ENCODE data around the gene CD7.

CD7 gene

DNA sequence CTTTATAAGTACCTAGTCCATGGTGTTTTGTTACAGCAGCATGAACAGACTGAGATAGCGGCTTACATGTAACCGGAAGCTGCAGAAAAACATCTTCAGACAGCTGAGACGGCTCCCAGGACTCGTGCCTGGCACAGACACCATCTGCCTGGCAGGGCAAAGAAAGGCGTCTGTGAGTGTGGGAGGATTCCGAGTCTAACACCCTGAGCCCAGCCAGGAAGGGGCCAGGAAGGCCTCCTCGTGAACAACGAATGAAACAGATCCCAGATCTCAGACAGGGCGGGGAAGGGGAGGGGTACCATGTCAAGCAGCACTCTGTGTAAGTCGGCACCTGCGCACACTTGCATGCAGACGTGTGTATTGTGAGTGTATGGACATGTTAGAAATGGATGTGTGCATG lies 39.6 kb downstream of the CD7 start:
- no peak for DNase-seq

GRCh38 chr17:82276938-82277337 lies 40.5 kb downstream of the CD7 start:
- no peak for DNase-seq

DNA sequence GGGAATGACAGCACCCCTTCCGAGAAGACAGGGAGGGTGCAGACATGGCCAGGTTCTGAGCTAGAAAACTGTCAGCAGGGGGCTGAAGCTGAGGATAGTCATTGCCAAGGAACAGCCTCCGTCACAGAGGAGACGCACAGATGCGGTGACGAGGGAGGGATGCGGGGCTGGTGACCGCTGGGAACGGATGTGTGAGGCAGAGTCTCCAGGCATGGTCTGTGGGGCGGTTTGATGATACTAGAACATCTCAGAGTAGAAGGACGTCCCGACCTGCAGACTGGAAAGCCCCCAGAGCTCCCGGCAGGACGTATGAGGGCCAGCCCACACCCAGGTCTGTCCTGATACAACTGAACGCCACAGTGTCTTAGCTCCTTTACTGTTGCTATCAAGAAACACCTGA lies 42.1 kb downstream of the CD7 start:
- no peak for DNase-seq

DNA sequence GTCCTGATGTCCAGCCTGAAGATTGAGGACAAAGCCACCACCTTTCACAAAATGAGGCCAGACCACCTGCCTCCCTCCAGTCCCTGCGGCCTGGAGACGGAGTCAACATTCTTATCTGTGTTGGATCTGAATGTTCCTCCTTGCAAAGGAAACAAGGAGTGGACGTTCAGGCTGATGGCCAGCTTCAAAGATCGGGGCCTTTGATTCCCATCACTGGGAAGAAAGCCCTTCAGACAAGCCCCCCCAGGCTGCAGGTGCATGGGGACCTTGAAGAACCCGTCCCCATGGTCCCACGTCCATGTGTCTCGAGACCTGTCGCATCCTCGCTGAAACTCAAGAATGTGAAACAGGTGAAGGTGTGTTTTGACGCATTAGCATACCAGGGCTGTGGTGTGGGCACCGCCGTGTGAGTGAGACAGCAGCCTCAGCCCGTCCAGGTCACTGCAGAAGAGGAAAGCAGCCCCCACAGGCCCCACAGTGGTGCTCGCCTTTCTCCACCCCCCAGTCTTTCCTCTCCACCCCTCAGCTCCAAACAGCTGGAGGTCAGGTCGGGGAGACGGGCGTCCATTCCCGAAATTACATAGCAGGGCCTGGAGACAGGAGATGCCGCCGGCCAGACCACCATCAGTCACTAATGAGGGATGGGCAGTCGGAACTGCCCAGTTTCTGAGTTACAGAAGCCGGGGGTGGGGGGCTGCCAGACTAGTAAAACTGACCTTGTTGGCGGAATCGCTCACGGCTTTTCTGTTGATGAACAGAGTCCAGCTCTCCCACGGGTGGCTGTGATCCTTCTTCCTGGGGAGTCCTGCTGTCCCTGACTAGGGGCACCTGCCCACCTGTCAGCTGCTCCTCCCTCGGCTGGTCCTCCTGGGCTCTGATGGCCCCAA lies 43.0 kb downstream of the CD7 start:
- DNase-seq, result no peak

DNA sequence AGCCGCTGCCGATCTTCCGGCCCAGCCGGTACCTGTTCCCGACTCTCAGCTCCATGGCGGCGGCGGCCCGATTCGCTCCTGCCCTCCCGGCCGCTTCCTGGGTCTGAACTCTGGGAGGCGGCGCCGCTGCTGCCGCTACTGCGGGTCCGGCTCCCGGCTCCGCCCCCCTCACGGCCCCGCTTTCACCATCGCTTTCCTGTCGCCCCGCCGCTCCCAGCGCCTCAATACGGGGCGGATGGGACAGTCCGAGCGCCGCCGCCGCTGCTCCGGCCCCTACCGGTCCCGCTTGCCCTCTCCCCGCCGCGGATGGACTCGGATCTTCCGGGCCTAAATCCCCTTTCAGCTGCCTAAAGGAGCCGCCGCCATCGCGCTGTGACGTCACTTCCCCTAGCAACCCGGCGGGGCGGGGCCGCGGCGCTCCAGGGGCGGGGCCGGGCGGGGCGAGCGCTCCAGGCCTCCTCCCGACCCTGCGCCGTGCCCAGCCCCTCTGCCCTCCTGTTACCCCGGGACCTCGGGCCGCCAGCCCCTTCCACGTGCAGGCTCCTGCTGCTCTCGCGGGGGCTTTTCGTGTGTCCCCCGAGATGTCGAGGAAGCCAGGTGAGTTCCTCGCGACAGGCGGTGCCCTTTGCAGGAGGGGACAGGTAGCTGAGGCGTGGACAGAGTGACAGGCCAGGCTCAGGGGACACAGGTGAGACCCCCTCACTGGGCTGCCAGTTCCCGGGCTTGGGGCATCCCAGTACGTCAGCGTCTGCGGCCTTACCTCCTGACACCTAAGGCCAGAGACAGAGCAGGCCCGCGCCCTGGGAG lies 43.9 kb downstream of the CD7 start, which contains the start of gene CSNK1D:
Gene CSNK1D, minus strand, starts transcription at position 374 of the 807 bp plus-strand sequence. Its CDS starts 319 bp downstream, at position 55.
- peak; percentile 81 for DNase-seq

- no peak for DNase-seq
Measured at GRCh38 chr17:82272495-82273326, 44.7 kb downstream of the CD7 start.

GRCh38 chr17:82271401-82271800 lies 46.0 kb downstream of the CD7 start:
- DNase-seq, result no peak

DNA sequence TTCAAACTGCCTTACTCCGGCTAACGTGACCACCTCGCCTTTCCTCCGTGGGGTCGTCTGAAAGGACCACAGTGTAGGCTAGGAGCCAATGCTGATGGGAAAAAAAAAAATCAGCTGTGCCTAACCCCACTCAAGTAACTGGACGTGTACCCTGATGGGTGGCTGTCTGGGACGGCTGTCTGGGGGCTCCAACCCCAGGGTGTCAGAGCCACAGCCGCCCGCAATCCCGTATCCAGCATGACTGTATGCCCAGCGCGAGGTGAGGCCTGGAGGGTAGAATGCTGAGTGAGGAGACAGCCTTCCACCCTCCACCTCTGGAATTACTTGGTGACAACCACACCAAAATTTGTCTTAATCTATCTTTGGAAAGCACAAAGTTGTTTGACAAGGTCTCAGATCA lies 46.8 kb downstream of the CD7 start:
- DNase-seq, result no peak

DNA sequence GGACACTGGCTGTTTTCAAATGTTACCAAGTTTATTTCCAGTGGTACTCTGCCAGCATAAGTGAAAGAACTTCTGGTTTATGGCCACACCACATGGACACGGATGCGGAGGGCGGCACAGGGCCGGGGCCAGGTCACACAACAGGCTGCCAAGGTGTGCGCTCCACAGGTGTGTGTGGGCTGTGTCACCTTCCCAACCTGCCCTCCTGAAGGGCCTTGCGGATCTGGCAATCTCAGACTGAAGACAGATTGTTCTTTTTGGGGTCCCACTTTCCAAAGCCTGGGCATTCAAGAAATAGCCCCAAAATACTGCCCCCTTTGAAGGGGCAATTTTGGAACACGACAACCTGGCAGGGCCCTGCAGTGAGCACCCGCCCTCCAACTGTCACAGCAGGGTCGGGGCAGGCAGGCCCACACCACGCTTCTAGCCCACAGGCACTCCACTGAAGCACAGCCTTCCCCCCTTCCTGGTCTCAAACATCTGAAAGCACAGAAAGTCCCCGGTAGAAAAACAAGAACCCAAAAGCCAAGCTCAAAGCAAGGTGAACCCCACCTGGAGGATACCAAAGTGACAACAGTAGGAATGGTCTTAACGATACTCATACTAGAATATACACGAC lies 47.4 kb downstream of the CD7 start:
- DNase-seq, result no peak

DNA sequence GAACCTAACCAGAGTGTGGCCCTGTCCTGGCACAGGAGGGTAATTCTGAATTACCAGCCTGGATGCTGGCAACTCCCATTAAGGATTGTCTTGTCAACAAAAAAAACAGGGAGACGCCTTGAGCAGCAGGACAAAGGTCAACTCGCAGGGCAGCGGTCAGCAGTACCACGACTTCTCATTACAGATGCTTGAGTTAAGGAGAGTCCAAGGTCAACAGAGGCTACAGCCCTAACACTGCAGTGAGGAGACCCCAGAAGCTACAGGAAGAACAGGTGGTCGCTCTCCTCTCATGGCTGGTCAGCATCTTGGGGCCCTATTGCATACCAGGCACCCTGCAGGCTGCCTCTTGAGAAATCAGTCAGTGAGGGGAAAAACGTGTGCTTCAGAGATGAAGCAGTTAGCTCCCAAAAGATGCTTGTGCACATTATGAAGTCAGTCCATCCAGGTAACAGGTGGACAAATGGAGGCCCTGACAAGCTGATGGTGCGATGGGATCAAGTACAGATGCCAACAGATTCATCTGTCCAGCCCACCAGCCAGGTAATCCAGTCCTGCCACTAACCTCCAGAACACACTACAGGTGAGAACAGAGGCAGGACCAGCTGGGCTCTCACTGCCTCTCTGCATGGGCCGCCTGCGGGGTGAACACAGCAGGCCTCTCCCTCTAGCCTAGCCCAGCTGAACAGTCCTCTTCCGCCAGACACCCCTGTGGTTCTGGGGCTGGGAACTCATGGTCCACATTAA lies 48.1 kb downstream of the CD7 start:
- DNase-seq, result no peak

GRCh38 chr17:82267575-82268379 lies 49.6 kb downstream of the CD7 start:
- DNase-seq, result peak; percentile 50

- DNase-seq, result no peak
Measured at GRCh38 chr17:82266142-82266541, 51.3 kb downstream of the CD7 start.
